Activated CD4-positive, CD25-positive, alpha-beta regulatory T cell treated with anti-CD3 and anti-CD28 coated beads, Interleukin-2, amount 50 U/mL, for 16 hours (primary cell): ENCODE results near the gene EFL1.

Source experiments
- DNase-seq: peaks from one replicate; pipeline ENCODE4 v3.0.0-alpha.2; 2020; ENCODE audit warnings: low read depth, low spot score

EFL1 gene

DNA sequence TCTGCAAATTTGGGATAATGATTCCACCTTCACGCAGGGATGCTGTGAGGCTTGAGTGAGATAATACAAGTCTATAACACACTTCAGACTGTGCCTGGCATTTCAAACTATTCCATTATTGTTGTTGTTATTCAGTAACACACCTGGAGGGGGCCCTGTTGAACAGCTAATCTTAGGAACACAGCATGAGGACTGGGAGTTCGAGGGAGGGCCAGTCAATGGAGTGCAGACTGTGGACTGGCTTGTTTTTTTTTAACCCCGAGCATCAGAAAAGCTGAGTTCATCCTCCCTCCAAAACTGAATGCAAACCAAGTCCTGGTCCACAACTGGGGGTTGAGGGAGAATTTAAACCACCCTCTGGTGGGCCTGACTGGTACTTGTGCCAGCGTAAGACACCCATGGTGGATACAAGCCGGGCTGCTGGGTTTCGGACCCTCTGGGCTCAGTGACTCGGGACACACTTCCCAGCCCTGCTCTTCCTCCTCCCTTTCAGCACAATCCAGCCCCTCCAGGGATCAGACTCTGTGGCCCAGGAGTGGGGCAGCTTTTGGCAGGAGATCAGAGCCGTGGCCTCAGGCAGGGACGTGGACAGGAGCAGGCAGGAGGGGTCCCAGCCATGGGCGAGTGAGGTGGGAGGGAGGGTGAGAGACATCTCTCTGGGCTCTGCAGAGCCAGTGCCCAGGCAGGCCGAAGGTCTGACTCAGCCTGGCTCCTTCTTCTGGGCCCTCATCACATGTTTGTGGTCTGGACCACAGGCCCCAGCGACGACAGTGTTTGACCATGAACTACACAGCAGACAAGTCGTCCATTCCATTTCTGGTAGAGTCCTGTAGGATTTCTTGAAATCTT is 180.4 kb downstream of the EFL1 start:
- DNase-seq = no peak

DNA sequence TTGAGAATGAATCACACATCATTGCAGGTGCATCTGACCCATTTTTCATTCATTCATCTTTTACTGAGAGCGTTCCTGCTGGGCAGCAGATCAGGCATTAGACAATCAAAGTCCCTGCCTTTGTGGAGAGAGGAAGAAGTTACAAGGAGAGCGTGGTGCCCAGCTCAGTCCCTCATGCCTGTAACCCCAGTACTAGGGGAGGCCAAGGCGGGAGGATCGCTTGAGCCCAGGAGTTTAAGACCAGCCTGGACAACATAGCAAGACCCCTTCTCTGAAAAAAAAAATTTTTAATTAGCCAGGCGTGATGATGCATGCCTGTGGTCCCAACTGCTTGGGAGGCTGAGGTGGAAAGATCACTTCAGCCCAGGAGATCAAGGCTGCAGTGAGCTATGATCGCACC is 181.8 kb downstream of the EFL1 start:
- no peak for DNase-seq
